GM23248 (cell line): Measurements from ENCODE around the gene CORIN. TPM values are rescaled to one million over a fixed set of nuclear protein-coding genes. Genes with fewer than 3 reads are reported as not detected.

Experiments used
- DNase-seq: peaks from one replicate; pipeline ENCODE4 v3.0.0-alpha.2; 2015
- H2AFZ ChIP-seq: fragments of 200-600 bp; sonication (generic); 2 replicates; pipeline ENCODE4 v1.6.1; 2016; ENCODE audit warnings: antibody characterized with exemption
- H3F3A ChIP-seq: fragments of 200-600 bp; sonication (generic); 2 replicates; pipeline ENCODE4 v1.6.1; 2016; ENCODE audit warnings: mild to moderate bottlenecking, antibody characterized with exemption, mixed run types; ENCODE audit not compliant: insufficient read depth
- H3K27ac ChIP-seq: fragments of 200-600 bp; sonication (generic); 2 replicates; pipeline ENCODE4 v1.5.1; 2016; ENCODE audit warnings: mild to moderate bottlenecking
- H3K27me3 ChIP-seq: fragments of 200-600 bp; sonication (generic); replicated peaks from 2 replicates; pipeline ENCODE4 v1.6.1; 2016; ENCODE audit warnings: mild to moderate bottlenecking; ENCODE audit not compliant: insufficient read depth
- H3K36me3 ChIP-seq: fragments of 200-600 bp; sonication (generic); 2 replicates; pipeline ENCODE4 v1.6.1; 2016; ENCODE audit warnings: low read depth, mild to moderate bottlenecking
- H3K4me1 ChIP-seq: fragments of 200-600 bp; sonication (generic); 2 replicates; pipeline ENCODE4 v1.6.1; 2016; ENCODE audit warnings: mild to moderate bottlenecking; ENCODE audit not compliant: insufficient read depth
- H3K4me2 ChIP-seq: fragments of 200-600 bp; sonication (generic); one replicate; pipeline ENCODE4 v1.6.1; 2016; ENCODE audit warnings: mild to moderate bottlenecking; ENCODE audit not compliant: unreplicated experiment
- H3K4me3 ChIP-seq: fragments of 200-600 bp; sonication (generic); 2 replicates; pipeline ENCODE4 v1.5.1; 2016; ENCODE audit warnings: mild to moderate bottlenecking
- H3K79me2 ChIP-seq: fragments of 200-600 bp; sonication (generic); 2 replicates; pipeline ENCODE4 v1.6.1; 2016; ENCODE audit warnings: mild to moderate bottlenecking; ENCODE audit not compliant: insufficient read depth
- H3K9ac ChIP-seq: fragments of 200-600 bp; sonication (generic); 2 replicates; pipeline ENCODE4 v1.6.1; 2016; ENCODE audit warnings: mild to moderate bottlenecking
- H3K9me2 ChIP-seq: fragments of 200-600 bp; sonication (generic); 2 replicates; pipeline ENCODE4 v1.6.1; 2016; ENCODE audit warnings: mixed run types, mild to moderate bottlenecking, moderate library complexity; ENCODE audit not compliant: insufficient read depth
- H3K9me3 ChIP-seq: fragments of 200-600 bp; sonication (generic); one replicate; pipeline ENCODE4 v1.6.1; 2017; ENCODE audit warnings: low read depth
- H4K20me1 ChIP-seq: fragments of 200-600 bp; sonication (generic); 2 replicates; pipeline ENCODE4 v1.6.0; 2016; ENCODE audit not compliant: insufficient read depth
- EZH2 ChIP-seq: fragments of 200-600 bp; sonication (generic); IDR thresholded peaks from 2 replicates; pipeline ENCODE4 v1.6.1; 2018; ENCODE audit warnings: antibody characterized with exemption, mild to moderate bottlenecking; ENCODE audit not compliant: insufficient read depth, poor library complexity, severe bottlenecking
- EZH2phosphoT487 ChIP-seq: fragments of 200-600 bp; sonication (generic); IDR thresholded peaks from 2 replicates; pipeline ENCODE4 v1.6.1; 2018; ENCODE audit warnings: antibody characterized with exemption, moderate library complexity, mild to moderate bottlenecking, low read depth; ENCODE audit not compliant: insufficient read depth
- WGBS, 2 experiments: methylation state at CpG; one replicate each; pipeline ENCODE4 v1.1.6; 2015 to 2017; ENCODE audit warnings: low lambda C conversion rate in 2 of 2, low coverage in 1 of 2; ENCODE audit errors: missing lambda C conversion rate in 2 of 2; 5-methylcytosine and 5-hydroxymethylcytosine counted together
- in situ Hi-C: fragments of 300-500 bp; cut with MboI; formaldehyde crosslinking; loops from 2 replicates; pipeline ENCODE4 v1.15.0; 2020
- polyA plus RNA-seq: library from polyadenylated mRNA; unstranded; fragments of >200 nt; fragmentation: Nextera tagmentation; extraction: Ambion mirVana; gene quantifications from 2 replicates; pipeline ENCODE4 v1.2.1, GENCODE V29; 2016
- total RNA-seq: library from RNA; depleted of rRNA; stranded (reverse); fragments of >200 nt; shearing (Covaris generic); gene quantifications from 2 replicates; pipeline ENCODE4 v1.2.3, GENCODE V29; 2014

Gene CORIN
- total and polyA plus RNA-seq, 2 experiments from 2014 or later = 0.70 to 0.86 TPM

DNA sequence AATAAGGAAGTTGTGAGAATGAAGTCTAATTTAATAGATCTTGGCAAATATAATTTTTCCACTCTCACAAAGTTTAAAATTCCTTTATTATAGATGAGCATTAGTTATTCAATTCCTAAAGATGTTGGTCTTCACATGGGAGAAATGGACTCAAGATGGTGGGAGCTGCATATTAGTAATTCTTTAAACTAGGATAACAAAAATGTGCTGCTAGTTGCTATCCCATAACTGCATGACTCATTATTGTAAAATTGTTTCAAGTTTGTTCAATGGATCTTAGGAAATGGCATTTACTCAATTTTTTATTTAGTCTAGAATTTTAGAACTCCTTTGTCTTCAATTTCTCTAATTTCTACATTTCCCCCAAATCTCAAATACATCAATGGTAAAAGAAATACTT lies 197.0 kb downstream of the CORIN start:
- Histone ChIP-seq H3K27ac (no peak overlapping the region), H3K27me3 (no peaks in the 10 kb centered on the region), H3K79me2 (no peaks in the 10 kb centered on the region), H3K9ac (no peak overlapping the region), H3K4me1 (peaks cover 9% of the 10 kb centered on the region), H4K20me1 (no peaks in the 10 kb centered on the region), H3F3A (no peaks in the 10 kb centered on the region), H3K9me2 (no peaks in the 10 kb centered on the region), H3K36me3 (no peaks in the 10 kb centered on the region), H3K9me3 (no peaks in the 10 kb centered on the region), H3K4me3 (no peak overlapping the region), H3K4me2 (no peak overlapping the region), H2AFZ (no peak overlapping the region)
- peak; percentile 28 for DNase-seq
- in situ Hi-C loops = no loop called here
- no peak for TF ChIP-seq EZH2phosphoT487
- TF ChIP-seq EZH2 = no peak

DNA sequence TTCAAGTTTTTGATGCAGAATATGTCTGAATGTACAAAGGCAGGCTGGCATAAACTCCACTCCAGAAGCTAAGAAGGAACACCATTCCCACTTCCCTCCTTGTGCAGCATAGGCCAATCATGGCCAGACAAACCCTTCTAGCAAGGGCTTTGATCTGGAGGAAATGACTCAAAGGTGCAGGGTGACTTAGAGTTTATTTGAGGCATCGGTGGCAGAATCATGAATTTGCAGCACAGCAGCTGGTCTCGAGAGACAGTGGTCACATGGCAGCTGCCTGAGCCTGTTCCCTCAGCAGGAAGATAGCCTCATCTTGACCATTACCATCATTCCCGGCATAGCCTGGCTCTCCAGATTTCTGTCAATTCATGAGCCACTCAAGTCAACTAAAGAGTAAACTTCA lies 198.3 kb downstream of the CORIN start:
- in situ Hi-C loops = no loop called here

DNA sequence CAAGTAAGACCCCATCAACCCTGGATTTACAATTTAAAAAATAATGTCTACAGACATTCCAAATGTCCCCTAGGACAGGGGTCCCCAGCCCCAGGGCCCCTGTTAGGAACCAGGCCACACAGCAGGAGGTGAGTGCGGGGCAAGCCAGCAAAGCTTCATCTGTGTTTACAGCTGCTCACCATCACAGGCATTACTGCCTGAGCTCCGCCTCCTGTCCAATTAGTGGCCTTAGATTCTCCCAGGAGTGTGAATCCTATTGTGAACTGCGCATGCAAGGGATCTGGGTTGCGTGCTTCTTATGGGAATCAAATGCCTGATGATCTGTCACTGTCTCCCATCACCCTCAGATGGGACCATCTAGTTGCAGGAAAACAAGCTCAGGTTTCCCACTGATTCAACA lies 206.7 kb downstream of the CORIN start:
- Histone ChIP-seq H3K4me1 (no peaks in the 10 kb centered on the region), H2AFZ (no peak overlapping the region), H3K4me2 (no peak overlapping the region), H4K20me1 (no peaks in the 10 kb centered on the region), H3F3A (no peaks in the 10 kb centered on the region), H3K27ac (no peak overlapping the region), H3K9me3 (no peaks in the 10 kb centered on the region), H3K9me2 (no peaks in the 10 kb centered on the region), H3K9ac (no peak overlapping the region), H3K27me3 (no peaks in the 10 kb centered on the region), H3K4me3 (no peak overlapping the region), H3K79me2 (no peaks in the 10 kb centered on the region), H3K36me3 (no peaks in the 10 kb centered on the region)
- 92 to 96% methylated on average over 4 of the region's 4 CpGs for WGBS, 2 experiments
- TF ChIP-seq EZH2phosphoT487 (no peak), EZH2 (no peak)
- no peak for DNase-seq
- in situ Hi-C loops = no loop called here

More for the DNA sequence above, 198.3 kb downstream of the CORIN start:
- DNase-seq = peak; percentile 43
- H3K27ac ChIP-seq = no peak overlapping the region
- H3K4me2 ChIP-seq = no peak overlapping the region
- no peaks in the 10 kb centered on the region for H3K79me2 ChIP-seq
- H3K4me3 ChIP-seq = no peak overlapping the region
- no peaks in the 10 kb centered on the region for H3K9me2 ChIP-seq
- WGBS, 2 experiments = 38 to 47% methylated on average over 3 of the region's 3 CpGs
- no peaks in the 10 kb centered on the region for H3F3A ChIP-seq
- no peaks in the 10 kb centered on the region for H4K20me1 ChIP-seq
- no peaks in the 10 kb centered on the region for H3K27me3 ChIP-seq
- H3K4me1 ChIP-seq = peaks cover 9% of the 10 kb centered on the region
- H3K9me3 ChIP-seq = no peaks in the 10 kb centered on the region
- no peak overlapping the region for H3K9ac ChIP-seq
- no peaks in the 10 kb centered on the region for H3K36me3 ChIP-seq
- TF ChIP-seq EZH2 (no peak), EZH2phosphoT487 (no peak)
- H2AFZ ChIP-seq = no peak overlapping the region

GRCh38 chr4:47624031-47624441 lies 213.8 kb downstream of the CORIN start:
- H4K20me1 ChIP-seq = no peaks in the 10 kb centered on the region
- H3K36me3 ChIP-seq = no peaks in the 10 kb centered on the region
- H3K79me2 ChIP-seq = no peaks in the 10 kb centered on the region
- peak overlapping the region; percentile 34 for H2AFZ ChIP-seq
- no peak overlapping the region for H3K4me3 ChIP-seq
- H3K4me2 ChIP-seq = peak overlapping the region; percentile 56
- peaks cover 16% of the 10 kb centered on the region for H3K4me1 ChIP-seq
- H3K9me3 ChIP-seq = no peaks in the 10 kb centered on the region
- H3K27ac ChIP-seq = peak overlapping the region; percentile 53
- H3K9ac ChIP-seq = no peak overlapping the region; the same call in 1 of the 2 replicates
- peaks cover 14% of the 10 kb centered on the region; the same call in 1 of the 2 replicates for H3F3A ChIP-seq
- no peaks in the 10 kb centered on the region for H3K27me3 ChIP-seq
- peak; percentile 59 for DNase-seq
- TF ChIP-seq EZH2phosphoT487 (no peak), EZH2 (no peak)
- H3K9me2 ChIP-seq = no peaks in the 10 kb centered on the region
- in situ Hi-C loops = no loop called here

DNA sequence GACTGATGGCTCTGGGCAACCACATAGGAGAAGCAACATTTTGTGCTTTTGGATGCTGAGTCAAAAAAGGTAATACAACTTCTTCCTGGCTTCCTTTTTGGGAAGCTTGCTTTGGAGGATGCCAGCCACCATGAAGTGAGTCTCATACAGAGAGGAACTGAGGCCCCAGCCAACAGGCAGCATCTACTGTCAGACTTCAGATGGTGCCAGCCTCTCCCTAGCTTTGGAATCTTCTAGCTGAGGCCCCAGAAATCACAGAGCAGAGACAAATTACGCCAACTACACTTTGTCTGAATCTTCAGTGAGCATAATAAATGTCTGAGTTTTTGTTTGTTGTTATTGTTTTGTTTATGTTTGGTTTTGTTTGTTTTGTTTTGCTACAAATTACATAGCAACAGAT lies 216.7 kb downstream of the CORIN start:
- Histone ChIP-seq H3K9me2 (no peaks in the 10 kb centered on the region; the same call in 1 of the 2 replicates), H3K4me1 (peaks cover 16% of the 10 kb centered on the region), H2AFZ (no peak overlapping the region), H4K20me1 (no peaks in the 10 kb centered on the region), H3K36me3 (no peaks in the 10 kb centered on the region), H3K4me2 (no peak overlapping the region), H3F3A (peaks cover 14% of the 10 kb centered on the region; the same call in 1 of the 2 replicates), H3K9me3 (no peaks in the 10 kb centered on the region), H3K9ac (no peak overlapping the region), H3K27me3 (no peaks in the 10 kb centered on the region), H3K27ac (no peak overlapping the region), H3K79me2 (no peaks in the 10 kb centered on the region), H3K4me3 (no peak overlapping the region)
- in situ Hi-C loops = no loop called here
- WGBS, 2 experiments = 71 to 76% methylated on average over 1 of the region's 1 CpG
- TF ChIP-seq EZH2 (no peak), EZH2phosphoT487 (no peak)
- no peak for DNase-seq
